Mammary epithelial cell (primary cell): Measurements from ENCODE around the gene ST6GAL1.

Experiments
- CTCF ChIP-seq, 2 donors: IDR thresholded peaks in 1 of 2; conservative IDR thresholded peaks in 1 of 2; 2 replicates each; pipeline ENCODE4 v1.5.1; 2011 to 2012; ENCODE audit warnings: inconsistent platforms in 2 of 2, low read length in 2 of 2, mild to moderate bottlenecking in 2 of 2, control low read depth in 1 of 2, low read depth in 1 of 2; ENCODE audit not compliant: insufficient read depth in 1 of 2; ENCODE audit errors: extremely low read depth in 1 of 2
- EZH2 ChIP-seq: IDR thresholded peaks from 2 replicates; pipeline ENCODE4 v1.6.1; 2012; ENCODE audit warnings: low read length, inconsistent platforms, borderline replicate concordance

GRCh38 chr3:187082758-187083375 is 152.5 kb downstream of the ST6GAL1 start:
- TF ChIP-seq EZH2 (no peak), CTCF (conservative IDR thresholded peaks at IDR 0.05 in 1 of 2, IDR thresholded peaks at IDR 0.05 in 1 of 2; ENCODE audit: extremely low read depth in 1 of 2, insufficient read depth in 1 of 2, low read depth in 1 of 2, low read length in 2 of 2) (no peak)
